Measurements from ENCODE around the gene SEZ6L2.
"Not testable (repeated sequence)": the region's sequence is repeated elsewhere in the genome, so short reads cannot be mapped to it uniquely, and the experiment has no call there.

The SEZ6L2 gene

GRCh38 chr16:29849505-29849904 lies 49.8 kb downstream of the SEZ6L2 start:
- no peak for DNase-seq

- DNase-seq, result peak; percentile 77 to 89 (median 77)
These were observed 50.7 kb downstream of the SEZ6L2 start for GRCh38 chr16:29848420-29849297.

- DNase-seq, result no peak
These were observed 53.7 kb downstream of the SEZ6L2 start for GRCh38 chr16:29845656-29846055.

- no peak for DNase-seq
These were observed 54.6 kb downstream of the SEZ6L2 start for GRCh38 chr16:29844575-29845331.

- peak in 1 of 3 donors; percentile 16 for DNase-seq
These were observed 55.4 kb downstream of the SEZ6L2 start for GRCh38 chr16:29843931-29844330.

GRCh38 chr16:29842732-29843346 lies 56.5 kb downstream of the SEZ6L2 start:
- DNase-seq, result no peak

GRCh38 chr16:29841631-29842030 lies 57.7 kb downstream of the SEZ6L2 start:
- no peak for DNase-seq

GRCh38 chr16:29840240-29840639 lies 59.1 kb downstream of the SEZ6L2 start:
- no peak for DNase-seq

GRCh38 chr16:29839822-29840221 lies 59.5 kb downstream of the SEZ6L2 start:
- no peak for DNase-seq

- no peak for DNase-seq
These were observed 61.5 kb downstream of the SEZ6L2 start for GRCh38 chr16:29837841-29838240.

GRCh38 chr16:29836623-29837022 lies 62.7 kb downstream of the SEZ6L2 start:
- DNase-seq, result no peak

GRCh38 chr16:29835926-29836325 lies 63.4 kb downstream of the SEZ6L2 start:
- no peak for DNase-seq

- no peak for DNase-seq
These were observed 65.3 kb downstream of the SEZ6L2 start for GRCh38 chr16:29834079-29834478.

GRCh38 chr16:29833219-29833618 lies 66.1 kb downstream of the SEZ6L2 start:
- DNase-seq, result not testable (repeated sequence)

- DNase-seq, result no peak
These were observed 67.9 kb downstream of the SEZ6L2 start for GRCh38 chr16:29831490-29831889.

GRCh38 chr16:29830774-29831173 lies 68.6 kb downstream of the SEZ6L2 start:
- no peak for DNase-seq

GRCh38 chr16:29826342-29826695 lies 73.0 kb downstream of the SEZ6L2 start:
- no peak for DNase-seq

- DNase-seq, result peak in 2 of 3 donors; percentile 9 to 29
These were observed 74.0 kb downstream of the SEZ6L2 start for GRCh38 chr16:29825145-29826044.

- peak in 1 of 3 donors; percentile 20 for DNase-seq
These were observed 74.7 kb downstream of the SEZ6L2 start for GRCh38 chr16:29824589-29825144.

- DNase-seq, result peak in 1 of 3 donors; percentile 26
These were observed 77.7 kb downstream of the SEZ6L2 start for GRCh38 chr16:29821643-29822115.
